ENCODE data around the gene ARMS2.

ARMS2 gene

GRCh38 chr10:122495406-122496340 is 41.2 kb downstream of the ARMS2 start:
- DNase-seq: peak; percentile 24

- DNase-seq: no peak
These were observed 42.8 kb downstream of the ARMS2 start for GRCh38 chr10:122497241-122497640.

- no peak for DNase-seq
These were observed 44.1 kb downstream of the ARMS2 start for GRCh38 chr10:122498521-122498920.

GRCh38 chr10:122499012-122499411 is 44.6 kb downstream of the ARMS2 start:
- no peak for DNase-seq

- DNase-seq: no peak
These were observed 45.1 kb downstream of the ARMS2 start for GRCh38 chr10:122499491-122499941.

- no peak for DNase-seq
These were observed 45.7 kb downstream of the ARMS2 start for GRCh38 chr10:122500194-122500593.

- no peak for DNase-seq
These were observed 46.3 kb downstream of the ARMS2 start for GRCh38 chr10:122500726-122501125.

- DNase-seq: no peak
These were observed 48.6 kb downstream of the ARMS2 start for GRCh38 chr10:122503012-122503411.

GRCh38 chr10:122503886-122504609 is 49.6 kb downstream of the ARMS2 start:
- DNase-seq: no peak

GRCh38 chr10:122504610-122504950 is 50.1 kb downstream of the ARMS2 start:
- no peak for DNase-seq

- DNase-seq: no peak
These were observed 50.6 kb downstream of the ARMS2 start for GRCh38 chr10:122505011-122505410.

- DNase-seq: no peak
These were observed 51.6 kb downstream of the ARMS2 start for GRCh38 chr10:122505885-122506645.

Data from activated T-cell treated with anti-CD3 and anti-CD28 coated beads, Interleukin-2, amount 50 U/mL, for 1 hour (primary cell).